Hindlimb muscle (tissue), 1 donor: ENCODE results near the gene HPF1. TPM values are rescaled to one million over a fixed set of nuclear protein-coding genes. Genes with fewer than 3 reads are reported as not detected.
A peak's percentile ranks its signal among the peaks of the same experiment; 100 is the strongest.
"Not testable (repeated sequence)": the region's sequence is repeated elsewhere in the genome, so short reads cannot be mapped to it uniquely, and the experiment has no call there.

Experiments
- DNase-seq: peaks from one replicate; pipeline ENCODE4 v3.0.0-alpha.2; 2013
- polyA plus RNA-seq: library from polyadenylated mRNA; unstranded; fragments of 120-200 nt; gene quantifications from one replicate; pipeline ENCODE4 v1.2.1, GENCODE V29; 2013; ENCODE audit not compliant: insufficient read length

Gene HPF1
- polyA plus RNA-seq, 1 donor = 26.9 TPM

DNA sequence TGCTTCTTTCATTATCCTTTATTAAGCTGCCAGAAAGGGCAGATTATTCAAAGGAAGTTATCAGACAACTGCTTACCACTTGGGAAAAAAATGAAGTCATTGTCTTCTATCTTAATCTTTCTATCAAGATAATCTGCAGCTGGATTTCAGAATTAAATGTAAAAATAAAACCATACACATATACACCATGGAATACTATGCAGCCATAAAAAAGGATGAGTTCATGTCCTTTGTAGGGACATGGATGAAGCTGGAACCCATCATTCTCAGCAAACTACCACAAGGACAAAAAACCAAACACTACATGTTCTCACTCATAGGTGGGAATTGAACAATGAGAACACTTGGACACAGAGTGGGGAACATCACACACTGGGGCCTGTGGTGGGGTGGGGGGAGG lies 19.1 kb downstream of the HPF1 start:
- not testable (repeated sequence) for DNase-seq

DNA sequence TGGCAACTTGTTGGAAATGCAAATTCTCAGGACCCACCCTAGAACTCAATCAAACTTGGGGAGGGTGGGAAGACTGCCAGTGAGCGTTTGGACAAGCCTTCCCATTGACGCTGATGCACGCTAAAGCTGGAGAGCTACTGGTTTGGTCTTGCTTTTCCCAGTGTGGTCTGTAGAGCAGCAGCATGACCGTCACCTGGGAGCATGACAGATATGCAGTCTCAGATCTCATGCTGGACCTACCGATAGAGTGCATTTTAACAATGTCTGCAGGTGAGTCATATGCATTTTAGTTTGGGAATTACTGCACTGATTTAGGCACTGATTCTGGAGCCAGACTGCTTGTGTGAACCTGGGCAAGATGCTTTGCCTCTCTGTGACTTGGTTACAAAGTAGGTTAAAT lies 27.2 kb downstream of the HPF1 start:
- DNase-seq = no peak

GRCh38 chr4:169727616-169728015 lies 30.1 kb downstream of the HPF1 start:
- DNase-seq = no peak

GRCh38 chr4:169724260-169724659 lies 33.5 kb downstream of the HPF1 start:
- no peak for DNase-seq

GRCh38 chr4:169723207-169723965 lies 34.4 kb downstream of the HPF1 start:
- no peak for DNase-seq

DNA sequence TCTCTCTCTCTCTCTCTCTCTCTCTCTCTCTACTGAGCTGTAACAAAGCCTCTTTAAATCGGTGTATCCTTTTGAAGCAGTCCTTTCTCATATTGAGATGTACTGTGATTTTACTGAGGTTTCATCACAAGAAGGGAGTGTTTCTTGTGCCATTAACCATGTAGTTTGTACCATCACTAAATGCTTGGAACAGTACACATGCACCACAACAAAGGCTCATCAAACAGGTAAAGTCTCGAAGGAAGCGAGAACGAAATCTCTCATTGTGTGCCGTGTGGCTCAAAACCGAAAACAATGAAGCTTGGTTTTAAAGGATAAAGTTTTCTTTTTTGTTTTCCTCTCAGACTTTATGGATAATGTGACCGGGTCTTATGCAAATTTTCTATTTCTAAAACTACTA lies 37.2 kb downstream of the HPF1 start:
- DNase-seq = no peak

- no peak for DNase-seq
Observed at GRCh38 chr4:169716677-169717076, 41.1 kb downstream of the HPF1 start.

DNA sequence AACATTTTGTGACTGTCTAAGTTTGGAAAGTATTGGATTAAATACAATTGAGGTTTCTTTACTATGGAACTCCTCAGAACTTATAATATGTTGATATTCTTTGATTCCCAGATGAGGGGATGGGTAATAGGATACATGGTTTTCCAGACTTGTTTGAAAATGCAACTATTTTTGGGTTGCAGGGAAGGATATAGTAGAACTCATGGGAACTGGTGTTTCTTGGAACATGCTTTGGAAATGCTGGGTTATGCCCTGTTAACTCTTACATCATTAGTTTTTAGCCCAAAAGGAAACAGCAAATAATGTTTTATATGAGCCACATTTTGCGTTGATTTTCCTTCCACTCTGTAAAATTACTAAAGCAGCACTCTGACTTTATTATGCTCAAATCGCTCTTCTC lies 41.9 kb downstream of the HPF1 start:
- DNase-seq = peak; percentile 11

DNA sequence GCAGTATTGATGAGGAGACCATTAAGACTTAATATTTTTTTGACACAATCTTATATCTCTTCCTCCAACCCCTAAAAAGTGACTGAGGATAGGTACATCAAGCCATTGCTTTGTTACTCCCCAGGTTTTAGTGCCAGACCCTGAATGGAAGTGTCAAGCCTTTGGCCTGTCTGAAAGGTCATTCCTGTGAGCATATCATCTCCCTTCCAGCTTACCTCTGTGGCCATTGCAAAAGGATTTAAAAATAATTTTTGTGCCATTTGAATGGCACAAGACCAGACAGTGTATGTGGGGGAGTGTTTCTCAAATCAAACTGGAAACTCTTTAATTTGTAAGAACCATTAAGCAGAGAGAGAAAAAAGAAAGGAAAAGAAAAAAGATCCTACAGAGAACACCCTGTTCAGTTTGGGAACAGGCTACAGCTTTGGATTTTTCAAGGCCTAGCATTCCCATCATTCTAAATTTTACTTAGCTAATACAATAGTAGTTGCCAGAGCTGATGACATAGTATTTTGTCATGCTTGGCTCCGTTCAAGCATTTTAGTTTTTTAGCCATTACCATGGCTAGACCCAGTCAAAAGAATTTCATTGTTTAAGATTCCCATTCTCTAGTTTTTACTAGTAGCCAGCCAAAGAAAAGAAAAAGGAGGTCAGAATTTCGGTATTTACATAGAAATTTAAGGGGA lies 49.6 kb downstream of the HPF1 start:
- no peak for DNase-seq

DNA sequence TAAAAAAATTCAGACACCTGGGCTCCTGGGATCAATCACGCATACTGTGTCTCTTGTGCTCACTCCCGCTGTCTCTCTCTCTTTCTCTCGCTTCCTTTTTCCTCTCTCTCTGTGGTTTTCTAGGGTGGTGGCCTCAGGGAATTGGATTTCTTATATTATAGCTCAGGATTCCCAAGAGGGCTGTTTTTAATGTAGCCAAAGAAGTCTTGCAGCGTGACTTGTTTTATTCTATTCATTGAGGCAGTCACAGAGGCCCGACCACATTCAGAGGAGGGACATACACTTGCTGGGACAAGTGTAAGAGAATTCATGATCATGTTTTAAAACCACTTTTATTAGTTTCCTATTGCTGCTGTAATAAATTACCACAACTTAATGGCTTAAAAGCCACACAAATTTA lies 59.4 kb downstream of the HPF1 start:
- DNase-seq = no peak

GRCh38 chr4:169690787-169691186 lies 67.0 kb downstream of the HPF1 start:
- DNase-seq = no peak

- DNase-seq = no peak
Observed at GRCh38 chr4:169689681-169690080, 68.1 kb downstream of the HPF1 start.

GRCh38 chr4:169682372-169683047 lies 75.2 kb downstream of the HPF1 start:
- DNase-seq = no peak

Other genes with a start within 250 kb of the HPF1 start
- gene NEK1, start 145.4 kb downstream of the HPF1 start, polyA plus RNA-seq = 9.3 TPM
- gene CLCN3, start 137.4 kb downstream of the HPF1 start, polyA plus RNA-seq = 25.7 TPM